ENCODE measurements around the gene HAUS8.

HAUS8 gene

GRCh38 chr19:17037966-17038500, 37.2 kb downstream of the HAUS8 start:
- no peak for DNase-seq (ENCODE audit: extremely low read depth, low read depth)
- TF ChIP-seq, protein P1, sequence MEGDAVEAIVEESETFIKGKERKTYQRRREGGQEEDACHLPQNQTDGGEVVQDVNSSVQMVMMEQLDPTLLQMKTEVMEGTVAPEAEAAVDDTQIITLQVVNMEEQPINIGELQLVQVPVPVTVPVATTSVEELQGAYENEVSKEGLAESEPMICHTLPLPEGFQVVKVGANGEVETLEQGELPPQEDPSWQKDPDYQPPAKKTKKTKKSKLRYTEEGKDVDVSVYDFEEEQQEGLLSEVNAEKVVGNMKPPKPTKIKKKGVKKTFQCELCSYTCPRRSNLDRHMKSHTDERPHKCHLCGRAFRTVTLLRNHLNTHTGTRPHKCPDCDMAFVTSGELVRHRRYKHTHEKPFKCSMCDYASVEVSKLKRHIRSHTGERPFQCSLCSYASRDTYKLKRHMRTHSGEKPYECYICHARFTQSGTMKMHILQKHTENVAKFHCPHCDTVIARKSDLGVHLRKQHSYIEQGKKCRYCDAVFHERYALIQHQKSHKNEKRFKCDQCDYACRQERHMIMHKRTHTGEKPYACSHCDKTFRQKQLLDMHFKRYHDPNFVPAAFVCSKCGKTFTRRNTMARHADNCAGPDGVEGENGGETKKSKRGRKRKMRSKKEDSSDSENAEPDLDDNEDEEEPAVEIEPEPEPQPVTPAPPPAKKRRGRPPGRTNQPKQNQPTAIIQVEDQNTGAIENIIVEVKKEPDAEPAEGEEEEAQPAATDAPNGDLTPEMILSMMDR (IDR thresholded peaks at IDR 0.05; ENCODE audit: low read depth, low read length, missing control alignments): no peak
- no peak overlapping the region for H3K4me3 ChIP-seq (replicated peaks; ENCODE audit: low read depth, low read length)

DNA sequence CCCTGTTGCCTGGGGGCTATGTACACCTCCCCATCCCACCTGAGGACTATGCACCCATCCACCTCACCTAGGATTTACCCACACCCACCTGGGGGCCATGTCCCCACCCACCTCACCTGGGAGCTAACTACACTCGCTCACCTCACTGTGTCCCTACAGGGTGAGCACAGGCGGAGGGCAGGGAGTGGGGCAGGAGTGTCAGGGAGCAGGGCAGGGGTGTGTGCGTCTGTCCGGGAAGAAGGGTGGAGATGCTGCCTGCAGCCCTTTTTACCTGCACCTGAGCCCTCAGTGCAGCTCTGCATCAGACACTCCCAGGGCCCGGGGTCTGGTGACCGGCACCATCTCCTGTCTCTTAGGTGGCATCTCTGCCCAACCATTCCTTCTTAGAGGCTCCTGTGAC, 38.1 kb downstream of the HAUS8 start:
- H3K4me3 ChIP-seq (replicated peaks; ENCODE audit: low read depth, low read length): no peak overlapping the region
- no peak for DNase-seq (ENCODE audit: extremely low read depth, low read depth)
- TF ChIP-seq, protein P1 (IDR thresholded peaks at IDR 0.05; ENCODE audit: low read depth, low read length, missing control alignments): no peak

GRCh38 chr19:17036640-17037039, 38.6 kb downstream of the HAUS8 start:
- H3K4me3 ChIP-seq (replicated peaks; ENCODE audit: low read depth, low read length): no peak overlapping the region
- no peak for DNase-seq (ENCODE audit: extremely low read depth, low read depth)
- TF ChIP-seq, protein P1 (IDR thresholded peaks at IDR 0.05; ENCODE audit: low read depth, low read length, missing control alignments): no peak

GRCh38 chr19:17035842-17036424, 39.3 kb downstream of the HAUS8 start:
- H3K4me3 ChIP-seq (replicated peaks; ENCODE audit: low read depth, low read length): no peak overlapping the region
- TF ChIP-seq, protein P1 (IDR thresholded peaks at IDR 0.05; ENCODE audit: low read depth, low read length, missing control alignments): no peak
- DNase-seq (ENCODE audit: extremely low read depth, low read depth): no peak

- TF ChIP-seq, protein P1 (IDR thresholded peaks at IDR 0.05; ENCODE audit: low read depth, low read length, missing control alignments): no peak
- DNase-seq (ENCODE audit: extremely low read depth, low read depth): no peak
- H3K4me3 ChIP-seq (replicated peaks; ENCODE audit: low read depth, low read length): no peak overlapping the region
Observed at GRCh38 chr19:17031741-17032140, 43.5 kb downstream of the HAUS8 start.

GRCh38 chr19:17027535-17027975, 47.7 kb downstream of the HAUS8 start:
- no peak overlapping the region for H3K4me3 ChIP-seq (replicated peaks; ENCODE audit: low read depth, low read length)
- TF ChIP-seq, protein P1 (IDR thresholded peaks at IDR 0.05; ENCODE audit: low read depth, low read length, missing control alignments): no peak
- no peak for DNase-seq (ENCODE audit: extremely low read depth, low read depth)
